Transverse colon (tissue), 4 donors: Measurements from ENCODE around the gene TENT5C.

Source experiments
- CTCF ChIP-seq, 5 experiments: fragments of 200-600 bp in 3 of 5; fragments of 450-650 bp in 2 of 5; sonication (generic) in 3 of 5; IDR thresholded peaks; 1 replicate in 2 of 5; 2 replicates in 3 of 5; pipeline ENCODE4 v1.5.1; 2016 to 2017; ENCODE audit warnings: antibody characterized with exemption in 5 of 5, inconsistent platforms in 3 of 5, mild to moderate bottlenecking in 2 of 5, moderate library complexity in 1 of 5
- EP300 ChIP-seq: sonication (generic); formaldehyde crosslinking; IDR thresholded peaks from one replicate; pipeline ENCODE4 v1.6.1; 2017; ENCODE audit warnings: antibody characterized with exemption, low read depth
- POLR2AphosphoS5 ChIP-seq, 3 donors: sonication (generic); formaldehyde crosslinking; IDR thresholded peaks; one replicate each; pipeline ENCODE4 v1.6.1; 2016; ENCODE audit warnings: antibody characterized with exemption in 3 of 3

GRCh38 chr1:117572546-117572945, 33.3 kb upstream of the TENT5C start:
- TF ChIP-seq EP300 (no peak), CTCF (IDR thresholded peaks at IDR 0.05) (no peak), POLR2AphosphoS5 (IDR thresholded peaks at IDR 0.05) (no peak)
